WTC11 (cell line): ENCODE measurements around the gene FAM124B. TPM values are rescaled to one million over a fixed set of nuclear protein-coding genes. Genes with fewer than 3 reads are reported as not detected.
A peak's percentile ranks its signal among the peaks of the same experiment; 100 is the strongest.

Experiments
- ATAC-seq: fragments of 200-7000 bp; cut with Tn5 transposase; 2 replicates; pipeline ENCODE4 v1.10.0; 2021; ENCODE audit warnings: mild to moderate bottlenecking, moderate library complexity
- CTCF ChIA-PET: fragments of 300-600 bp; sonication (Branson Sonifier 250); formaldehyde crosslinking; loops from one replicate; lab custom pipeline; 2021; ENCODE audit warnings: antibody characterized with exemption; lab: Charles Lee
- POLR2A ChIA-PET: fragments of 350-600 bp; sonication (Branson Sonifier 250); formaldehyde crosslinking; loops from one replicate; lab custom pipeline; 2021; ENCODE audit warnings: antibody characterized with exemption; lab: Charles Lee
- DNase-seq: peaks from one replicate; pipeline ENCODE4 v3.0.0; 2021; ENCODE audit warnings: low spot score
- H3K27ac Mint-ChIP-seq: 2 replicates; pipeline ENCODE4 v1.8.0; 2021; ENCODE audit warnings: mixed read lengths
- H3K27me3 Mint-ChIP-seq: 2 replicates; pipeline ENCODE4 v1.8.0; 2021; ENCODE audit warnings: low read depth, mild to moderate bottlenecking, moderate library complexity, mixed read lengths
- H3K36me3 Mint-ChIP-seq: 2 replicates; pipeline ENCODE4 v1.8.0; 2021; ENCODE audit warnings: mixed read lengths
- H3K4me1 Mint-ChIP-seq: 2 replicates; pipeline ENCODE4 v1.8.0; 2022; ENCODE audit warnings: mixed read lengths
- H3K4me3 Mint-ChIP-seq: 2 replicates; pipeline ENCODE4 v1.8.0; 2021; ENCODE audit warnings: mild to moderate bottlenecking, moderate library complexity, mixed read lengths
- H3K9me3 Mint-ChIP-seq: 2 replicates; pipeline ENCODE4 v1.8.0; 2021; ENCODE audit warnings: mixed read lengths
- E2F1 ChIP-seq: sonication (generic); formaldehyde crosslinking; IDR thresholded peaks from 2 replicates; pipeline ENCODE4 v1.8.0; 2022; ENCODE audit warnings: mild to moderate bottlenecking, missing genetic modification reagents
- E2F5 ChIP-seq: sonication (generic); formaldehyde crosslinking; IDR thresholded peaks from 2 replicates; pipeline ENCODE4 v1.8.1; 2022; ENCODE audit warnings: mild to moderate bottlenecking, moderate library complexity, missing genetic modification reagents
- ELF4 ChIP-seq: sonication (generic); formaldehyde crosslinking; IDR thresholded peaks from 2 replicates; pipeline ENCODE4 v1.8.1; 2022; ENCODE audit warnings: low read depth, mild to moderate bottlenecking, moderate library complexity, missing genetic modification reagents
- FOXK1 ChIP-seq: sonication (generic); formaldehyde crosslinking; IDR thresholded peaks from 2 replicates; pipeline ENCODE4 v1.8.0; 2022; ENCODE audit warnings: mild to moderate bottlenecking, moderate library complexity, missing genetic modification reagents
- GRHL2 ChIP-seq: fragments of 250-450 bp; sonication (Bioruptor Pico); IDR thresholded peaks from 2 replicates; pipeline ENCODE4 v1.8.0; 2022; ENCODE audit warnings: mild to moderate bottlenecking, moderate library complexity; ENCODE audit not compliant: insufficient replicate concordance, severe bottlenecking
- IRF1 ChIP-seq: sonication (generic); formaldehyde crosslinking; IDR thresholded peaks from 2 replicates; pipeline ENCODE4 v1.8.0; 2023; ENCODE audit warnings: missing genetic modification reagents
- MAX ChIP-seq: sonication (generic); formaldehyde crosslinking; IDR thresholded peaks from 2 replicates; pipeline ENCODE4 v1.8.0; 2022; ENCODE audit warnings: mild to moderate bottlenecking, missing genetic modification reagents
- MXD4 ChIP-seq: fragments of 250-450 bp; sonication (Bioruptor Pico); IDR thresholded peaks from 2 replicates; pipeline ENCODE4 v1.8.0; 2021; ENCODE audit warnings: mild to moderate bottlenecking, moderate library complexity, borderline replicate concordance
- PREB ChIP-seq: sonication (generic); formaldehyde crosslinking; IDR thresholded peaks from 2 replicates; pipeline ENCODE4 v1.8.1; 2022; ENCODE audit warnings: mild to moderate bottlenecking, missing genetic modification reagents, moderate library complexity, borderline replicate concordance
- SP1 ChIP-seq: sonication (generic); formaldehyde crosslinking; conservative IDR thresholded peaks from 2 replicates; pipeline ENCODE4 v1.8.1; 2022; ENCODE audit warnings: missing genetic modification reagents
- ZNF263 ChIP-seq: sonication (generic); formaldehyde crosslinking; IDR thresholded peaks from 2 replicates; pipeline ENCODE4 v1.8.1; 2022; ENCODE audit warnings: low read depth, mild to moderate bottlenecking, moderate library complexity, missing genetic modification reagents
- ZNF396 ChIP-seq: fragments of 250-450 bp; sonication (Bioruptor Pico); IDR thresholded peaks from 2 replicates; pipeline ENCODE4 v1.8.0; 2021; ENCODE audit warnings: mild to moderate bottlenecking, moderate library complexity, borderline replicate concordance
- ZNF671 ChIP-seq: fragments of 250-450 bp; sonication (Bioruptor Pico); IDR thresholded peaks from 2 replicates; pipeline ENCODE4 v1.8.0; 2021; ENCODE audit warnings: mild to moderate bottlenecking
- total RNA-seq: library from RNA; stranded (reverse); gene quantifications from 3 replicates; pipeline ENCODE4 v1.2.3, GENCODE V29; 2021
- TF ChIP-seq, protein P1 (sequence below): sonication (generic); formaldehyde crosslinking; IDR thresholded peaks from 2 replicates; pipeline ENCODE4 v1.8.0; 2023; ENCODE audit warnings: mild to moderate bottlenecking, missing genetic modification reagents
- TF ChIP-seq, protein P2 (sequence below): sonication (generic); formaldehyde crosslinking; conservative IDR thresholded peaks from 2 replicates; pipeline ENCODE4 v1.8.1; 2022; ENCODE audit warnings: mild to moderate bottlenecking, missing genetic modification reagents
- TF ChIP-seq, protein P3 (sequence below): fragments of 250-450 bp; sonication (Bioruptor Pico); IDR thresholded peaks from 2 replicates; pipeline ENCODE4 v2.1.2; 2022; ENCODE audit warnings: mild to moderate bottlenecking, moderate library complexity

Gene FAM124B
- total RNA-seq, 1 experiment from 2014 or later, result 3.7 TPM

DNA sequence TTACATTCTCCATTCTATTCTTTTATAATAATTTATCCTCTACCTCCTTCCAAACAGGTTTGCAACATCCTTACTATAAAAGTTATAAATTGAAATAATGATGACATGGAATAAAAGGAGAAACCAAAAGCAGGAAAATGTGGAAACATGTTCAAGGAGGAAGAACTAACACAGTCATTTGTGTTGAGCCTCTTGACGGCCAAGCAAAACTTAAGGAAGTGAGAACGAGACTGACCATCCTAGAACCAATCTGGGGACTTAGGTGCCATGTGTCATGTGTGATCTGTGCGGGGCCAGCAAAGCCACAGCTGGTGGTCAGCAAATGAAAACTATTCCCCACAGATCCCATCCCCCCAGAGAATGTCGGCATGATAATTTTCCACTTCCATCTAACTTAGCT is 25.6 kb upstream of the FAM124B start:
- TF ChIP-seq SP1 (no peak), E2F5 (CRISPR knock-in tag) (no peak), ZNF671 (CRISPR knock-in tag) (no peak), IRF1 (CRISPR knock-in tag) (no peak)
- TF ChIP-seq, protein P1, sequence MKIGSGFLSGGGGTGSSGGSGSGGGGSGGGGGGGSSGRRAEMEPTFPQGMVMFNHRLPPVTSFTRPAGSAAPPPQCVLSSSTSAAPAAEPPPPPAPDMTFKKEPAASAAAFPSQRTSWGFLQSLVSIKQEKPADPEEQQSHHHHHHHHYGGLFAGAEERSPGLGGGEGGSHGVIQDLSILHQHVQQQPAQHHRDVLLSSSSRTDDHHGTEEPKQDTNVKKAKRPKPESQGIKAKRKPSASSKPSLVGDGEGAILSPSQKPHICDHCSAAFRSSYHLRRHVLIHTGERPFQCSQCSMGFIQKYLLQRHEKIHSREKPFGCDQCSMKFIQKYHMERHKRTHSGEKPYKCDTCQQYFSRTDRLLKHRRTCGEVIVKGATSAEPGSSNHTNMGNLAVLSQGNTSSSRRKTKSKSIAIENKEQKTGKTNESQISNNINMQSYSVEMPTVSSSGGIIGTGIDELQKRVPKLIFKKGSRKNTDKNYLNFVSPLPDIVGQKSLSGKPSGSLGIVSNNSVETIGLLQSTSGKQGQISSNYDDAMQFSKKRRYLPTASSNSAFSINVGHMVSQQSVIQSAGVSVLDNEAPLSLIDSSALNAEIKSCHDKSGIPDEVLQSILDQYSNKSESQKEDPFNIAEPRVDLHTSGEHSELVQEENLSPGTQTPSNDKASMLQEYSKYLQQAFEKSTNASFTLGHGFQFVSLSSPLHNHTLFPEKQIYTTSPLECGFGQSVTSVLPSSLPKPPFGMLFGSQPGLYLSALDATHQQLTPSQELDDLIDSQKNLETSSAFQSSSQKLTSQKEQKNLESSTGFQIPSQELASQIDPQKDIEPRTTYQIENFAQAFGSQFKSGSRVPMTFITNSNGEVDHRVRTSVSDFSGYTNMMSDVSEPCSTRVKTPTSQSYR (CRISPR knock-in tag), result no peak
- POLR2A ChIA-PET, result no interaction called here
- Mint-ChIP-seq H3K27ac (no peak overlapping the region), H3K4me3 (no peak overlapping the region), H3K4me1 (peaks cover 19% of the 10 kb centered on the region), H3K9me3 (peaks cover 56% of the 10 kb centered on the region), H3K27me3 (peaks cover 3% of the 10 kb centered on the region; the same call in 1 of the 2 replicates), H3K36me3 (peaks cover 64% of the 10 kb centered on the region)
- CTCF ChIA-PET, result no interaction called here
- DNase-seq (no peak), ATAC-seq (no peak)

- no peak for TF ChIP-seq PREB
- TF ChIP-seq ZNF263 (CRISPR knock-in tag), result no peak
- TF ChIP-seq, protein P2, sequence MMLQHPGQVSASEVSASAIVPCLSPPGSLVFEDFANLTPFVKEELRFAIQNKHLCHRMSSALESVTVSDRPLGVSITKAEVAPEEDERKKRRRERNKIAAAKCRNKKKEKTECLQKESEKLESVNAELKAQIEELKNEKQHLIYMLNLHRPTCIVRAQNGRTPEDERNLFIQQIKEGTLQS, result no peak
- no peak for TF ChIP-seq E2F1 (CRISPR knock-in tag)
- TF ChIP-seq ZNF396 (CRISPR knock-in tag), result no peak
- no peak for TF ChIP-seq MAX (CRISPR knock-in tag)
- no peak for TF ChIP-seq GRHL2
- TF ChIP-seq ELF4 (CRISPR knock-in tag), result no peak
- TF ChIP-seq, protein P3, sequence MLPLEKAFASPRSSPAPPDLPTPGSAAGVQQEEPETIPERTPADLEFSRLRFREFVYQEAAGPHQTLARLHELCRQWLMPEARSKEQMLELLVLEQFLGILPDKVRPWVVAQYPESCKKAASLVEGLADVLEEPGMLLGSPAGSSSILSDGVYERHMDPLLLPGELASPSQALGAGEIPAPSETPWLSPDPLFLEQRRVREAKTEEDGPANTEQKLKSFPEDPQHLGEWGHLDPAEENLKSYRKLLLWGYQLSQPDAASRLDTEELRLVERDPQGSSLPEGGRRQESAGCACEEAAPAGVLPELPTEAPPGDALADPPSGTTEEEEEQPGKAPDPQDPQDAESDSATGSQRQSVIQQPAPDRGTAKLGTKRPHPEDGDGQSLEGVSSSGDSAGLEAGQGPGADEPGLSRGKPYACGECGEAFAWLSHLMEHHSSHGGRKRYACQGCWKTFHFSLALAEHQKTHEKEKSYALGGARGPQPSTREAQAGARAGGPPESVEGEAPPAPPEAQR (CRISPR knock-in tag), result no peak
- TF ChIP-seq MXD4 (CRISPR knock-in tag), result no peak
- TF ChIP-seq FOXK1 (CRISPR knock-in tag), result no peak
- TF ChIP-seq, all 79 proteins: peak for 0
- Mint-ChIP-seq H3K27ac (peak overlapping the region; percentile 46; the same call in 1 of the 2 replicates), H3K27me3 (peaks cover 3% of the 10 kb centered on the region; the same call in 1 of the 2 replicates), H3K4me1 (peaks cover 11% of the 10 kb centered on the region), H3K9me3 (peaks cover 50% of the 10 kb centered on the region), H3K36me3 (peaks cover 58% of the 10 kb centered on the region), H3K4me3 (no peak overlapping the region)
- POLR2A ChIA-PET, result no interaction called here
- CTCF ChIA-PET, result no interaction called here
- DNase-seq, result no peak
- ATAC-seq, result no peak
Observed at GRCh38 chr2:224426656-224427055, 24.7 kb upstream of the FAM124B start.
